Gastrocnemius medialis (tissue), 4 donors: ENCODE measurements around the gene UPK3B.
"Not testable (repeated sequence)": the region's sequence is repeated elsewhere in the genome, so short reads cannot be mapped to it uniquely, and the experiment has no call there.

Experiments used
- POLR2A ChIP-seq, 2 donors: fragments of 450-650 bp; IDR thresholded peaks; one replicate each; pipeline ENCODE4 v1.6.1; 2017; ENCODE audit warnings: antibody characterized with exemption in 2 of 2, mild to moderate bottlenecking in 2 of 2, moderate library complexity in 2 of 2
- TF ChIP-seq, protein P1 (sequence below), 5 experiments: fragments of 450-650 bp in 3 of 5; fragments of 200-600 bp in 2 of 5; sonication (generic) in 2 of 5; IDR thresholded peaks in 4 of 5; conservative IDR thresholded peaks in 1 of 5; 1 replicate in 4 of 5; 2 replicates in 1 of 5; pipeline ENCODE4 v1.5.1; 2016 to 2019; ENCODE audit warnings: antibody characterized with exemption in 5 of 5, mild to moderate bottlenecking in 3 of 5, moderate library complexity in 3 of 5

DNA sequence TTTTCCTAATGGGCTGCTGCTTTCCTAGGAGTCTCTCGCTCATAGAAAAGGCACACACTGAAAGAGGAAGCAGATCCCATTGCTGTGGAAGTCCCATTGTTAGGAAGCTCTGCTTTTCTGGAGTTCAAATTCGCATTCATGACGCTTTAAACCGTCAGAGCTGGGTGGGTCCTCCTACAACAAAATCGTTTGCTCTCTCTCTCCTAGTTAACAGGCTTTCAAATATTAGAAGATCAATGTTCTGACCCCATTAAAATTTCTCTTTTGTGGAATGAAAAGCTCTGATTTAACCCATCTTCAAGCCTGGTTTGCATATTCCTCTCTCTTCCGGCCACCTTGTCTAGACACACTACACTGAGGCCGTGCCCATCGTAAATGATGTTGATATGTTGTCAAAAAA lies 32.8 kb downstream of the UPK3B start, which contains the start of gene SPDYE16:
- not testable (repeated sequence) for TF ChIP-seq POLR2A (IDR thresholded peaks at IDR 0.05)
- TF ChIP-seq, protein P1, sequence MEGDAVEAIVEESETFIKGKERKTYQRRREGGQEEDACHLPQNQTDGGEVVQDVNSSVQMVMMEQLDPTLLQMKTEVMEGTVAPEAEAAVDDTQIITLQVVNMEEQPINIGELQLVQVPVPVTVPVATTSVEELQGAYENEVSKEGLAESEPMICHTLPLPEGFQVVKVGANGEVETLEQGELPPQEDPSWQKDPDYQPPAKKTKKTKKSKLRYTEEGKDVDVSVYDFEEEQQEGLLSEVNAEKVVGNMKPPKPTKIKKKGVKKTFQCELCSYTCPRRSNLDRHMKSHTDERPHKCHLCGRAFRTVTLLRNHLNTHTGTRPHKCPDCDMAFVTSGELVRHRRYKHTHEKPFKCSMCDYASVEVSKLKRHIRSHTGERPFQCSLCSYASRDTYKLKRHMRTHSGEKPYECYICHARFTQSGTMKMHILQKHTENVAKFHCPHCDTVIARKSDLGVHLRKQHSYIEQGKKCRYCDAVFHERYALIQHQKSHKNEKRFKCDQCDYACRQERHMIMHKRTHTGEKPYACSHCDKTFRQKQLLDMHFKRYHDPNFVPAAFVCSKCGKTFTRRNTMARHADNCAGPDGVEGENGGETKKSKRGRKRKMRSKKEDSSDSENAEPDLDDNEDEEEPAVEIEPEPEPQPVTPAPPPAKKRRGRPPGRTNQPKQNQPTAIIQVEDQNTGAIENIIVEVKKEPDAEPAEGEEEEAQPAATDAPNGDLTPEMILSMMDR (IDR thresholded peaks at IDR 0.05 in 4 of 5, conservative IDR thresholded peaks at IDR 0.05 in 1 of 5) = not testable (repeated sequence)
